ENCODE results near the gene PPP3CA.

The PPP3CA gene

DNA sequence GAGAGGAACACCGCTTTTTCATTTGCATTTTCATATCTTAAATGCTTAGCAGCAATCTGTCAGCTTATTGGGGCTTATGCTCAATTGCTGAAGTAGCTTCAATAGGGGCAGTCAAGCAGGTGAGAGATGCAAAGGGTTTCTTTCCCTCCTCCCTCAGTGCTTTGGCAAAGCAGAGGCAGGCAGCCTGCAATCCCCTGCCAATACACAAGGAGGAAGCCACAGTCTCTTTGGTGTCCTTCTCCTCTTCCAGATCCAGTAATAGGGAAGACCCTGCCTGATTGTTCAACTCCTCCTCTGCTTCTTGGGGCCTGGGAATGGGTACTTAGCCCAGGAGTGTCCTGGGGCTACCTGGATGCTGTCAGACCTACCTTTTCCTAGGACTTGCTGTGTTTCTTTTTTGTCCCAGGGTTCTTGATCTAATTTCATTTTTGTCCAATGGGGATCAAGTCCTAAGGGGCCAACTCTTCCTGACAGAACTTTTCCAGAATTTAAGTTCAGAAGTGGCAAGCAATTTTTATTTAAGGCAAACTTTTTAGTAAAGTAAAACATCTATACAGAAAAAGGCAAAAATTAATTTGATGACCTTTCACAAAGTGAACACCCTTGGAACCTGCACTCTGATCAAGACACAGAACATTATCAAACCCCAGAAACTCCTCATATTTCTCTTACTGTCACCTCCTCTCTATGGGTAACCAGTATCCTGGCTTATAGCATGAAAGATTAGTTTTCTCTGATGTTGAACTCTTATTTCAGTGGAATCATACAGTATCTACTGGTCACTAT is 260.3 kb downstream of the PPP3CA start:
- no peak for DNase-seq (ENCODE audit: low read depth)
- H3K4me3 ChIP-seq (ENCODE audit: low read length), result no peak overlapping the region
- TF ChIP-seq, protein P1, sequence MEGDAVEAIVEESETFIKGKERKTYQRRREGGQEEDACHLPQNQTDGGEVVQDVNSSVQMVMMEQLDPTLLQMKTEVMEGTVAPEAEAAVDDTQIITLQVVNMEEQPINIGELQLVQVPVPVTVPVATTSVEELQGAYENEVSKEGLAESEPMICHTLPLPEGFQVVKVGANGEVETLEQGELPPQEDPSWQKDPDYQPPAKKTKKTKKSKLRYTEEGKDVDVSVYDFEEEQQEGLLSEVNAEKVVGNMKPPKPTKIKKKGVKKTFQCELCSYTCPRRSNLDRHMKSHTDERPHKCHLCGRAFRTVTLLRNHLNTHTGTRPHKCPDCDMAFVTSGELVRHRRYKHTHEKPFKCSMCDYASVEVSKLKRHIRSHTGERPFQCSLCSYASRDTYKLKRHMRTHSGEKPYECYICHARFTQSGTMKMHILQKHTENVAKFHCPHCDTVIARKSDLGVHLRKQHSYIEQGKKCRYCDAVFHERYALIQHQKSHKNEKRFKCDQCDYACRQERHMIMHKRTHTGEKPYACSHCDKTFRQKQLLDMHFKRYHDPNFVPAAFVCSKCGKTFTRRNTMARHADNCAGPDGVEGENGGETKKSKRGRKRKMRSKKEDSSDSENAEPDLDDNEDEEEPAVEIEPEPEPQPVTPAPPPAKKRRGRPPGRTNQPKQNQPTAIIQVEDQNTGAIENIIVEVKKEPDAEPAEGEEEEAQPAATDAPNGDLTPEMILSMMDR (IDR thresholded peaks at IDR 0.05; ENCODE audit: insufficient read depth, low read depth, low read length, missing control alignments), result peak; percentile 34

DNA sequence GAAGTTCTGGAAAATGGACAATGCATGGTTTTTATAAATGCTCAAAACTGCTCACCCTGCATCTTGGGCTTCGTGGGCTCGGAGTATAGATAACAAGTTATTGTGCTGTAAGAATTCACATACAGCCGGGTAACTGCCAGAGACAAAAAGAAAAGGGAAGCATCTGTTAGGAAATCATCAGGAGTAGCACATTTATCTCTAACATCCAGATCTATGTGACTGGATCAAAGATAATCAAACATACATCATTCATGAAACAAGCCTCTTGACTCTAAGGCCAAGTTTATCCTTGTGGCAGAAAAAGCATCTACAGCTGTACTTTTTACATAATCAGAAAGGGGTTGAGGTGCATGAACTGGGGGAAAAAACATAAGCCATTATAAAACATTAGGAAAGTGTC is 264.2 kb downstream of the PPP3CA start:
- DNase-seq (ENCODE audit: low read depth), result no peak
- no peak overlapping the region for H3K4me3 ChIP-seq (ENCODE audit: low read length)
- TF ChIP-seq, protein P1 (IDR thresholded peaks at IDR 0.05; ENCODE audit: insufficient read depth, low read depth, low read length, missing control alignments), result no peak

DNA sequence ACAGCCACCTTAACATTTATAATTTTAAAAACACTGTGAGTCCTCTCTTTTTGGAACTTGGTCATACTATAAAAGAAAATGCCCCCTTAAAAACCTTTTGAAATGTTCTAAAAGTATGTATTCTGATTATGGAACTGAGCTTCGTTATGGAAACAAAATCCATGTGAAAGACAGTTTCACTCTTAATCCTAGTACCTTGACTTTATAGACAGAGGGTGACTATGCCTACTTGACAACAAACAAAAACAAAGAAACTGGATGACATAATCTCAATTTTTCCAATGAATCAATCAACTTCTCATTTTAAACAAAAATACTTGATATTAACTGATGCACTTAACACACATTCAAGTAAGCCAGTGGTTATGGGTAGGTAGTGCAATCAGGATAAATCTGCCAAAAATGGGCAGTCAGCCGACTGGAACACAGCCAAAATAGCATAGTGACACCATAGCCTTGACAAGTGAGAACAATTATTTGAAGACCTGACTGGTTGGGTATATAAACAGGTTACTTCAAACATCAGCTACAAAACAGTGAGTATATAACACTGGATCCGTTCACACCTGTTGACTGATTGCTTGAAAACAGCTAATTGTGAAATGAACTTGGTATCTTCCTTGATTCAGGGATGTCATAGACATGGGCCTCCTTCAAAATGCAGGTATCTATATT is 265.5 kb downstream of the PPP3CA start:
- TF ChIP-seq, protein P1 (IDR thresholded peaks at IDR 0.05; ENCODE audit: insufficient read depth, low read depth, low read length, missing control alignments), result no peak
- peak; percentile 54 for DNase-seq (ENCODE audit: low read depth)
- H3K4me3 ChIP-seq (ENCODE audit: low read length), result no peak overlapping the region

DNA sequence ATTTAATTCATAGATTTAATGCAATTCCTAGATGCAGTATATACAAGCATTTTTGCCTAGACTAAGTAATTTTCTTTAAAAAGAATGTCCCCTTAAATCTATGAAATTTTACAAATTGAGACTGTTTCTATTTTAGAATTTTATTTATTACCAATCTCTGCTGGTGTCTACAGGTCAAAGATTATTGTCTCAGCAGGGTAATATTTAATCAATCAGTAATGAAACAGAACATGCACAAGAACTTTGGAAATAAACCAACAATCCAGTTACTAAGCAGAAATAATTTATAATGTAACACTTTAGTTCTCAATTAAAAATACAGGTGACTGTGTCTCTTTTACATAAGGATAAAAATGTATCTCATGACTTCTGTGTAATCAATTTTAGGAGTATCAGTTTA is 266.2 kb downstream of the PPP3CA start:
- DNase-seq (ENCODE audit: low read depth), result no peak
- H3K4me3 ChIP-seq (ENCODE audit: low read length), result no peak overlapping the region
- TF ChIP-seq, protein P1 (IDR thresholded peaks at IDR 0.05; ENCODE audit: insufficient read depth, low read depth, low read length, missing control alignments), result no peak

DNA sequence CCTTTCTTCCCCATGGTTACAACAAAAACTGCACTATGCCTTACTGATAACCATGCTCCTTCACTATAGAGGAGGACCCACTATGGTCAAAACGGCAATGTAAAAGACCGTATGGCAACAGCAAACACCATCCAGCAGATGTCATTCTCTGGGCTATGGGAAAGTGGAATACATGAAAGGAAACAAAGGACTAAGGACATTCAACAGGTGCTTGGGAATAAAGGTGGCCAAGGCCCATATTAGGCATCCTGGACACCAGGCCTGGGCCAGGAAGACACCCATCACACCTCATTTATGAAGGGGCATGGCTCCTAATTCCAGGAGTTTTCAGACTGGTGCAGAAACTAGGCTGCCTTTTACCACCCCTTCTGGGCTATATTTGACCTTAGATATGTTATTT is 268.4 kb downstream of the PPP3CA start:
- TF ChIP-seq, protein P1 (IDR thresholded peaks at IDR 0.05; ENCODE audit: insufficient read depth, low read depth, low read length, missing control alignments), result no peak
- DNase-seq (ENCODE audit: low read depth), result no peak

DNA sequence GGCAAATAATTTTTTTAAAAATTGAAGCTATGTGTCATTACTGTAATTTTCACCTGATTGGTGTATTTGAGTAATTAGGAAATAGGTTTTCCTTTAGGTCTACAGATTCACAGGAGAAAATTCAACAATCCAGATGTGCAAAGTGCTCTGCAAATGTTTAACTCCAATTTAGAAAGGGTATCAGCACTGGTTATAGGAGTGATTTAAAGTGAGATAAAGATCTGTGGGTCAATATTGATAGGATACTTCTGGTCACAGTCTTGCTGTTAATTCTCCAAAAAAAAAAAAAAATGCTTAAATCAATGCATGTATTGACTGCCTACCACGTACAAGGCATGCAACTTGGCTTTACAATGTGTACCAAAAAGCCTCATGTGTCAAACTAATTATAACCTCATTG is 271.3 kb downstream of the PPP3CA start:
- DNase-seq (ENCODE audit: low read depth), result no peak
- no peak overlapping the region for H3K4me3 ChIP-seq (ENCODE audit: low read length)

More for the DNA sequence above, 268.4 kb downstream of the PPP3CA start:
- no peak overlapping the region for H3K4me3 ChIP-seq (ENCODE audit: low read length)

More for the DNA sequence above, 271.3 kb downstream of the PPP3CA start:
- TF ChIP-seq, protein P1 (IDR thresholded peaks at IDR 0.05; ENCODE audit: insufficient read depth, low read depth, low read length, missing control alignments), result no peak

Measured in epithelial cell of esophagus (primary cell).